GM12878 (cell line): ENCODE measurements around the gene DLG2. TPM values are rescaled to one million over a fixed set of nuclear protein-coding genes. Genes with fewer than 3 reads are reported as not detected.
"Not testable (repeated sequence)": the region's sequence is repeated elsewhere in the genome, so short reads cannot be mapped to it uniquely, and the experiment has no call there.

ENCODE experiments used
- ATAC-seq: fragments of 200-7000 bp; cut with Tn5 transposase; 3 replicates; pipeline ENCODE4 v1.9.1; 2020; ENCODE audit warnings: mild to moderate bottlenecking, moderate library complexity
- BruUV-seq: library from RNA; stranded (reverse); fragments of 400-500 nt; replicated peaks from 2 replicates; lab custom pipeline; 2021; lab: Mats Ljungman, UMichigan
- CTCF ChIA-PET: fragments of 300-600 bp; sonication (Branson Sonifier 250); formaldehyde crosslinking; extraction: SDS; loops from one replicate; lab custom pipeline; 2021; ENCODE audit warnings: inconsistent platforms; lab: Yijun Ruan, JAX
- POLR2A ChIA-PET: fragments of 350-600 bp; formaldehyde crosslinking; extraction: SDS; loops from one replicate; lab custom pipeline; 2021; ENCODE audit warnings: inconsistent platforms; lab: Charles Lee
- RAD21 ChIA-PET: fragments of 300-600 bp; sonication (Branson Sonifier 250); formaldehyde crosslinking; loops from one replicate; lab custom pipeline; 2023; ENCODE audit warnings: antibody characterized with exemption; ENCODE audit not compliant: unreplicated experiment; lab: Charles Lee
- SMC1A ChIA-PET: fragments of 300-600 bp; sonication (Branson Sonifier 250); formaldehyde crosslinking; loops from one replicate; lab custom pipeline; 2023; ENCODE audit not compliant: unreplicated experiment, uncharacterized antibody; lab: Charles Lee
- DNase-seq: peaks from one replicate; pipeline ENCODE4 v3.0.0-alpha.2; 2011; ENCODE audit warnings: low read depth, low spot score
- FAIRE-seq: peaks from 3 replicates; lab custom pipeline; 2011; peaks lifted over from hg19 to GRCh38; lab: Jason Lieb, UNC
- H2AFZ ChIP-seq: 2 replicates; pipeline ENCODE4 v1.6.0; 2011; ENCODE audit warnings: low read depth, low read length, control low read depth; ENCODE audit not compliant: control insufficient read depth
- H3K27ac ChIP-seq: 2 replicates; pipeline ENCODE4 v1.5.1; 2011; ENCODE audit warnings: control low read depth; ENCODE audit not compliant: control insufficient read depth, insufficient read depth
- H3K27me3 ChIP-seq, 2 experiments: replicated peaks in 1 of 2; 2 replicates each; pipeline versions ENCODE4 v1.6.0 to v1.6.1; 2011; ENCODE audit warnings: low read length in 1 of 2; ENCODE audit not compliant: control insufficient read depth in 2 of 2, insufficient read depth in 2 of 2
- H3K36me3 ChIP-seq, 2 experiments: 2 replicates each; pipeline ENCODE4 v1.5.1; 2011; ENCODE audit warnings: low read length in 1 of 2; ENCODE audit not compliant: control insufficient read depth in 2 of 2, insufficient read depth in 2 of 2
- H3K4me1 ChIP-seq: 2 replicates; pipeline ENCODE4 v1.6.1; 2011; ENCODE audit warnings: mild to moderate bottlenecking, low read length, moderate library complexity, mixed read lengths; ENCODE audit not compliant: control insufficient read depth, insufficient read depth
- H3K4me2 ChIP-seq: 2 replicates; pipeline ENCODE4 v1.6.0; 2011; ENCODE audit warnings: control low read depth; ENCODE audit not compliant: control insufficient read depth, insufficient read depth
- H3K4me3 ChIP-seq: fragments of 200-600 bp; sonication (generic); 2 replicates; pipeline ENCODE4 v1.5.1; 2016
- H3K79me2 ChIP-seq: 2 replicates; pipeline ENCODE4 v1.6.0; 2011; ENCODE audit warnings: low read length; ENCODE audit not compliant: control insufficient read depth, insufficient read depth
- H3K9ac ChIP-seq: 2 replicates; pipeline ENCODE4 v1.8.0; 2011; ENCODE audit warnings: low read length, control low read depth, mixed read lengths; ENCODE audit not compliant: control insufficient read depth, insufficient read depth
- H3K9me3 ChIP-seq: replicated peaks from 3 replicates; pipeline ENCODE4 v1.5.1; 2011; ENCODE audit warnings: mild to moderate bottlenecking, low read length; ENCODE audit not compliant: control insufficient read depth, insufficient read depth
- H4K20me1 ChIP-seq: 2 replicates; pipeline ENCODE4 v1.6.0; 2011; ENCODE audit not compliant: control insufficient read depth, insufficient read depth
- WGBS: methylation state at CpG from one replicate; pipeline ENCODE4 v1.1.6; 2016; ENCODE audit warnings: low lambda C conversion rate; ENCODE audit not compliant: insufficient replicate concordance, insufficient coverage; ENCODE audit errors: missing lambda C conversion rate; 5-methylcytosine and 5-hydroxymethylcytosine counted together
- in situ Hi-C: fragments of 300-500 bp; cut with MboI; formaldehyde crosslinking; loops from 9 replicates; pipeline ENCODE4 v1.14.3; 2018; ENCODE audit warnings: mixed read lengths
- intact Hi-C: fragments of 100-400 bp; cut with micrococcal nuclease; formaldehyde crosslinking; loops from one replicate; pipeline ENCODE4 v1.14.2; 2022; ENCODE audit not compliant: unreplicated experiment
- polyA plus RNA-seq, 11 experiments: library from polyadenylated mRNA; depleted of rRNA in 4 of 11; unstranded in 6 of 11; stranded (reverse) in 5 of 11; fragments of >200 nt; fragmentation: Nextera tagmentation in 4 of 11; fragmentation: Illumina TruSeq in 1 of 11; extraction: Ambion mirVana in 4 of 11; extraction: Trizol in 1 of 11; gene quantifications; 1 replicate in 1 of 11; 2 replicates in 10 of 11; pipeline versions ENCODE4 v1.2.1 to v1.2.3, GENCODE V29; 2011 to 2016; ENCODE audit warnings: inconsistent platforms in 2 of 11, missing spikeins in 2 of 11, low read depth in 1 of 11
- total RNA-seq, 4 experiments: library from RNA; depleted of rRNA in 3 of 4; stranded (reverse); fragments of >200 nt in 3 of 4; fragmentation: Illumina TruSeq in 1 of 4; extraction: Trizol in 1 of 4; gene quantifications; 2 replicates each; pipeline versions ENCODE4 v1.2.1 to v1.2.3, GENCODE V29; 2013 to 2021

The DLG2 gene
- total and polyA plus RNA-seq, 10 of the 15 experiments (the other 5 are each of a cell fraction or from before 2014, with no cell fraction given) = 0.09 to 0.98 (median 0.35) TPM

DNA sequence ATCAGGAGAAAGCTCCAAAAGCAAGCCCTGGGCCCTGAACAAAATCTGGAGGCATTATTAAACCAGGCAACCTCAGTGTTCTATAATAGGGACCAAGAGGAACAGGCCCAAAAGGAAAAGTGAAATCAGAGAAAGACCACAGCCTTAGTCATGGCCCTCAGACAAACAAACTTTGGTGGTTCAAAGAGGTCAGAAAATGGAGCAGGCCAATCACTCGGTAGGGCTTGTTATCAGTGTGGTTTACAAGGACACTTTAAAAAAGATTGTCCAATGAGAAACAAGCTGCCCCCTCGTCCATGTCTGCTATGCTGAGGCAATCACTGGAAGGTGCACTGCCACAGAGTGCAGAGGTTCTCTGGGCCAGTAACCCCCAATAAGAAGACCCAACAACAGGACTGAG, 17.9 kb downstream of the DLG2 start:
- intact Hi-C loops, H3K27ac ChIP-seq, BruUV-seq, DNase-seq, H3K9me3 ChIP-seq, H3K79me2 ChIP-seq, FAIRE-seq, H3K36me3 ChIP-seq, H3K4me3 ChIP-seq, H3K27me3 ChIP-seq, POLR2A ChIA-PET, H3K4me2 ChIP-seq, H3K9ac ChIP-seq, RAD21 ChIA-PET, H3K4me1 ChIP-seq, CTCF ChIA-PET, ATAC-seq, in situ Hi-C loops, H2AFZ ChIP-seq, H4K20me1 ChIP-seq: not testable (repeated sequence)
- 31% methylated on average over 2 of the region's 2 CpGs for WGBS
- SMC1A ChIA-PET = interaction anchor here (1.5 kb wide), 1 partner anchor 11 kb away, joined by 3 read pairs; no protein-coding TSS in a partner anchor

- FAIRE-seq = not testable (repeated sequence)
Observed at GRCh38 chr11:85608621-85609020, 18.5 kb downstream of the DLG2 start.

More at GRCh38 chr11:85608621-85609020, 18.5 kb downstream of the DLG2 start:
- H3K4me2 ChIP-seq, H3K36me3 ChIP-seq, H2AFZ ChIP-seq, H4K20me1 ChIP-seq, in situ Hi-C loops, BruUV-seq, H3K4me1 ChIP-seq, H3K27me3 ChIP-seq, ATAC-seq, H3K9ac ChIP-seq, H3K27ac ChIP-seq, POLR2A ChIA-PET, CTCF ChIA-PET, RAD21 ChIA-PET, H3K79me2 ChIP-seq, intact Hi-C loops, DNase-seq, H3K9me3 ChIP-seq, H3K4me3 ChIP-seq: not testable (repeated sequence)
- SMC1A ChIA-PET = interaction anchor here (1.5 kb wide), 1 partner anchor 10 kb away, joined by 3 read pairs; no protein-coding TSS in a partner anchor
